Measurements from ENCODE around the gene MCAM. TPM values are rescaled to one million over a fixed set of nuclear protein-coding genes. Genes with fewer than 3 reads are reported as not detected.

The MCAM gene
- total RNA-seq, 1 donor from 2014 or later, result 23.3 TPM

DNA sequence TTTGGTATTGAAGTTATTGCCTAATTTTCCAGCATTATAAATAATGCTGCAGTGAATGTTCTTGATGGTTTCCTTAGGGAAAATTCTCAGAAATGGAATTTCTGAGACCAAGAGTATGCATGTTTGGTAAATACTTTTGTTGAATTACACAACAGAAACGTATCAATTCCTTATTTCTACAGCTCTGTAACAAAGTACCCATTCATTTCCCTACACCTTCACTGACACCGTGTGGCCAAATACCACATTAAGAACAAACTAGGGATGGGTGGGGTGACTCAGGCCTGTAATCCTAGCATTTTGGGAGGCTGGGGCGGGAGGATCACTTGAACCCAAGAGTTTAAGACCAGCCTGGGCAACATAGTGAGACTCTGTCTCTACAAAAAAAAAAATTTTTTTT, 21.8 kb downstream of the MCAM start:
- H3K9me3 ChIP-seq (ENCODE audit: low read depth), result no peaks in the 10 kb centered on the region
- H4K20me1 ChIP-seq (ENCODE audit: low read depth), result no peaks in the 10 kb centered on the region
- H3K79me2 ChIP-seq (ENCODE audit: low read depth), result no peaks in the 10 kb centered on the region
- H3K27me3 Mint-ChIP-seq (ENCODE audit: insufficient read depth, low read depth), result no peaks in the 10 kb centered on the region
- H2AFZ ChIP-seq (replicated peaks), result no peak overlapping the region
- H3K4me2 ChIP-seq, result no peak overlapping the region
- H3K4me3 Mint-ChIP-seq, result no peak overlapping the region
- no peaks in the 10 kb centered on the region for H3K36me3 ChIP-seq
- no peak for DNase-seq (ENCODE audit: low spot score)
- no peak overlapping the region for H3K4me3 ChIP-seq
- H3K36me3 Mint-ChIP-seq, result peaks cover 39% of the 10 kb centered on the region
- TF ChIP-seq, protein P1, sequence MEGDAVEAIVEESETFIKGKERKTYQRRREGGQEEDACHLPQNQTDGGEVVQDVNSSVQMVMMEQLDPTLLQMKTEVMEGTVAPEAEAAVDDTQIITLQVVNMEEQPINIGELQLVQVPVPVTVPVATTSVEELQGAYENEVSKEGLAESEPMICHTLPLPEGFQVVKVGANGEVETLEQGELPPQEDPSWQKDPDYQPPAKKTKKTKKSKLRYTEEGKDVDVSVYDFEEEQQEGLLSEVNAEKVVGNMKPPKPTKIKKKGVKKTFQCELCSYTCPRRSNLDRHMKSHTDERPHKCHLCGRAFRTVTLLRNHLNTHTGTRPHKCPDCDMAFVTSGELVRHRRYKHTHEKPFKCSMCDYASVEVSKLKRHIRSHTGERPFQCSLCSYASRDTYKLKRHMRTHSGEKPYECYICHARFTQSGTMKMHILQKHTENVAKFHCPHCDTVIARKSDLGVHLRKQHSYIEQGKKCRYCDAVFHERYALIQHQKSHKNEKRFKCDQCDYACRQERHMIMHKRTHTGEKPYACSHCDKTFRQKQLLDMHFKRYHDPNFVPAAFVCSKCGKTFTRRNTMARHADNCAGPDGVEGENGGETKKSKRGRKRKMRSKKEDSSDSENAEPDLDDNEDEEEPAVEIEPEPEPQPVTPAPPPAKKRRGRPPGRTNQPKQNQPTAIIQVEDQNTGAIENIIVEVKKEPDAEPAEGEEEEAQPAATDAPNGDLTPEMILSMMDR (IDR thresholded peaks at IDR 0.05), result peak; percentile 7
- TF ChIP-seq EZH2phosphoT487 (IDR thresholded peaks at IDR 0.05), result no peak
- no peaks in the 10 kb centered on the region for H3F3A ChIP-seq (ENCODE audit: low read depth)
- H3K4me1 Mint-ChIP-seq, result no peaks in the 10 kb centered on the region
- no peak overlapping the region for H3K27ac Mint-ChIP-seq
- H3K9me3 Mint-ChIP-seq, result peaks cover 6% of the 10 kb centered on the region
- no peak overlapping the region for H3K9ac ChIP-seq
- no peaks in the 10 kb centered on the region for H3K27me3 ChIP-seq
- no peak overlapping the region for H3K27ac ChIP-seq
- H3K4me1 ChIP-seq, result no peaks in the 10 kb centered on the region

DNA sequence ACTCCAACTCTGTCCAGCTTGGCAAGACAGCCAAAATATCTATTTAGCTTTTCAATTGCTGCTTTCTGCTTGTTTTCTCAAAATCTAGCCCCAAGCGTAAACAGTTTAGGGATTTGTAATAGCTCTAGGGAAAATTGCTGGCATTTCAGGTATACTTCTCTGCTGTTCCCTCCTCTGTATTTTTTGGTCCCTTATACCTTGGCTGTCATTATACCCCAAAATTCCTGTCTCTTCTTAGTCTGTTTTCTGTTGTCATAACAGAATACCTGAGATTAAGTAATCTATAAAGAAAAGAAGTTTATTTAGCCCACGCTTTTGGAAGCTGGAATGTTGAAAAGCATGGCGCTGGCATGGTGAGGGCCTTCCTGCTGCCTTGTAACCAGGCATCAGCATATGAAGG, 23.5 kb downstream of the MCAM start:
- no peaks in the 10 kb centered on the region for H3K4me1 Mint-ChIP-seq
- no peak for TF ChIP-seq EZH2 (IDR thresholded peaks at IDR 0.05)
- TF ChIP-seq EZH2phosphoT487 (IDR thresholded peaks at IDR 0.05), result no peak
- TF ChIP-seq, protein P1 (IDR thresholded peaks at IDR 0.05), result no peak
- peaks cover 6% of the 10 kb centered on the region for H3K9me3 Mint-ChIP-seq
- H3K27ac Mint-ChIP-seq, result no peak overlapping the region
- Histone ChIP-seq H3K27ac (no peak overlapping the region), H3K9ac (no peak overlapping the region), H3K4me1 (no peaks in the 10 kb centered on the region), H3K4me2 (no peak overlapping the region), H3K4me3 (no peak overlapping the region), H4K20me1 (ENCODE audit: low read depth) (no peaks in the 10 kb centered on the region), H3K79me2 (ENCODE audit: low read depth) (no peaks in the 10 kb centered on the region), H3K36me3 (no peaks in the 10 kb centered on the region), H2AFZ (replicated peaks) (no peak overlapping the region), H3F3A (ENCODE audit: low read depth) (no peaks in the 10 kb centered on the region), H3K9me3 (ENCODE audit: low read depth) (no peaks in the 10 kb centered on the region), H3K27me3 (no peaks in the 10 kb centered on the region)
- no peaks in the 10 kb centered on the region for H3K27me3 Mint-ChIP-seq (ENCODE audit: insufficient read depth, low read depth)
- no peak for DNase-seq (ENCODE audit: low spot score)
- H3K36me3 Mint-ChIP-seq, result peaks cover 35% of the 10 kb centered on the region
- H3K4me3 Mint-ChIP-seq, result no peak overlapping the region

DNA sequence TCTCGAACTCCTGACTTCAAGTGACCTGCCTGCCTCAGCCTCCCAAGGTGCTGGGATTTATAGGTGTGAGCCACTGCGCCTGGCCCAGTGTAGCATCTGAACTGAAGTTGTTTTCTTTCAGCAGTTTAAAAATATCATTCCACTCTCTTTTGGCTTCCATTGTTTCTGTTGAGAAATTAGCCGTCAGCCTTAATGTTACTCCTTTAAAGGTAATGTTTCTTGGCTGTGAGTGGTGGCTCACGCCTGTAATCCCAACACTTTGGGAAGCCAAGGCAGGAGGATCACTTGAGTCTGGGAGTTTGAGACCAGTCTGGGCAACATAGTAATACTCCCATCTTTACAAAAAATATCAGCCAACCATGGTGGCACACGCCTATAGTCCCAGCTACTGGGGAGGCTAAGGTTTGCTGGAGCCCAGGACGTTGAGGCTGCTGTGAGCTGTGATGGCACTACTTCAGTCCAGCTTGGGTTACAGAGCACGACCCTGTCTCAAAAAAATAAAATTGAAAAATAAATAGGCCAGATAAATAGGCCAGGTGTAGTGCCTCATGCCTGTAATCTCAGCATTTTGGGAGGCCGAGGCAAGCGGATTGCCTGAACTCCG, 25.9 kb downstream of the MCAM start:
- H3F3A ChIP-seq (ENCODE audit: low read depth), result no peaks in the 10 kb centered on the region
- peaks cover 6% of the 10 kb centered on the region for H3K9me3 Mint-ChIP-seq
- H3K9me3 ChIP-seq (ENCODE audit: low read depth), result no peaks in the 10 kb centered on the region
- H3K36me3 ChIP-seq, result no peaks in the 10 kb centered on the region
- no peak overlapping the region for H3K9ac ChIP-seq
- H2AFZ ChIP-seq (replicated peaks), result no peak overlapping the region
- no peak overlapping the region for H3K4me2 ChIP-seq
- no peak for TF ChIP-seq EZH2 (IDR thresholded peaks at IDR 0.05)
- no peak for TF ChIP-seq EZH2phosphoT487 (IDR thresholded peaks at IDR 0.05)
- TF ChIP-seq, protein P1 (IDR thresholded peaks at IDR 0.05), result no peak
- no peaks in the 10 kb centered on the region for H4K20me1 ChIP-seq (ENCODE audit: low read depth)
- no peaks in the 10 kb centered on the region for H3K27me3 ChIP-seq
- H3K27me3 Mint-ChIP-seq (ENCODE audit: insufficient read depth, low read depth), result no peaks in the 10 kb centered on the region
- no peak overlapping the region for H3K27ac ChIP-seq
- H3K4me1 Mint-ChIP-seq, result no peaks in the 10 kb centered on the region
- no peak overlapping the region for H3K4me3 Mint-ChIP-seq
- no peak overlapping the region for H3K27ac Mint-ChIP-seq
- no peak for DNase-seq (ENCODE audit: low spot score)
- no peaks in the 10 kb centered on the region for H3K79me2 ChIP-seq (ENCODE audit: low read depth)
- H3K4me3 ChIP-seq, result no peak overlapping the region
- peaks cover 23% of the 10 kb centered on the region for H3K36me3 Mint-ChIP-seq
- H3K4me1 ChIP-seq, result no peaks in the 10 kb centered on the region

All from neural progenitor cell (in vitro differentiated cells).